ENCODE results near the gene ZKSCAN7.

The ZKSCAN7 gene

DNA sequence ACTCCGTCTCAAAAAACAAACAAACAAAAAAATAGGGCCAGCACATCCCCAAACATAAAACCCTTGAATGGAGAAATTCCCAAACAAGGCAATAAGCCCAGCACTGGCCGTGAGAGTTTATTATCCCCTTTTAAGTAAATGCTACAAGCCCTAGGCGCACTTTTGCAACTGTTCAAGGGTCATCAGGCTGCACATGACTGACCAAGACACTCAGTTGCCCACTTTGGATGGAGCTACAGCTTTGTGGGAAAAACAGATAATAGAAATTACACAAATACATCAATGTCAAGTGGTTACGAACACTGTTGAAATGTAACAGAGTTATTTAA is 43.8 kb upstream of the ZKSCAN7 start:
- H3K4me3 ChIP-seq (ENCODE audit: low read depth, low read length): peak overlapping the region; percentile 78

DNA sequence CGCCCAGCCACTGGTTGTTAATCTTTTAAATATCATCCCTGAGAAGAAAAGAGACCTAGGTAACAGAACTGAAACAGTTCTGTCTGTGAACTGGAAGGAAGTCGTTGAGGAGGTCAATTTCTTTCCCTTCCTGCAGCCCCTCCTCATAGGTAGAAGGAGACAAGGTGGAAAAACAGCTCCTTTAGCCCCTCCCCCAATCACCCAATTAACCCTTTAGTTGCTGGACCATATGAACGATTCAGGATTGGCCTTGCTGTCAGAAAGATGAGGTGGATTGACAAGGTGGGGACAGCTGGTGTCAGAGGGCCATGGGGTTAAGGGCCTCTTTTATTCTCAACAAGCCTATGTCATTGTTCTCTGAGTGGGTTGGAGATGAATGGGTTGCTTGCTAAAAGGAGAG is 41.5 kb upstream of the ZKSCAN7 start:
- TF ChIP-seq, protein P1, sequence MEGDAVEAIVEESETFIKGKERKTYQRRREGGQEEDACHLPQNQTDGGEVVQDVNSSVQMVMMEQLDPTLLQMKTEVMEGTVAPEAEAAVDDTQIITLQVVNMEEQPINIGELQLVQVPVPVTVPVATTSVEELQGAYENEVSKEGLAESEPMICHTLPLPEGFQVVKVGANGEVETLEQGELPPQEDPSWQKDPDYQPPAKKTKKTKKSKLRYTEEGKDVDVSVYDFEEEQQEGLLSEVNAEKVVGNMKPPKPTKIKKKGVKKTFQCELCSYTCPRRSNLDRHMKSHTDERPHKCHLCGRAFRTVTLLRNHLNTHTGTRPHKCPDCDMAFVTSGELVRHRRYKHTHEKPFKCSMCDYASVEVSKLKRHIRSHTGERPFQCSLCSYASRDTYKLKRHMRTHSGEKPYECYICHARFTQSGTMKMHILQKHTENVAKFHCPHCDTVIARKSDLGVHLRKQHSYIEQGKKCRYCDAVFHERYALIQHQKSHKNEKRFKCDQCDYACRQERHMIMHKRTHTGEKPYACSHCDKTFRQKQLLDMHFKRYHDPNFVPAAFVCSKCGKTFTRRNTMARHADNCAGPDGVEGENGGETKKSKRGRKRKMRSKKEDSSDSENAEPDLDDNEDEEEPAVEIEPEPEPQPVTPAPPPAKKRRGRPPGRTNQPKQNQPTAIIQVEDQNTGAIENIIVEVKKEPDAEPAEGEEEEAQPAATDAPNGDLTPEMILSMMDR (IDR thresholded peaks at IDR 0.05; ENCODE audit: low read depth, low read length): no peak
- TF ChIP-seq, protein P2, sequence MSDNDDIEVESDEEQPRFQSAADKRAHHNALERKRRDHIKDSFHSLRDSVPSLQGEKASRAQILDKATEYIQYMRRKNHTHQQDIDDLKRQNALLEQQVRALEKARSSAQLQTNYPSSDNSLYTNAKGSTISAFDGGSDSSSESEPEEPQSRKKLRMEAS (IDR thresholded peaks at IDR 0.05; ENCODE audit: low read depth, low read length): no peak
- TF ChIP-seq MYC (IDR thresholded peaks at IDR 0.05; ENCODE audit: low read depth, low read length): no peak
- TF ChIP-seq POLR2A (IDR thresholded peaks at IDR 0.05; ENCODE audit: extremely low read depth, insufficient read length): no peak

More for the DNA sequence above, 43.8 kb upstream of the ZKSCAN7 start:
- DNase-seq (ENCODE audit: low read depth): no peak
- TF ChIP-seq POLR2A (IDR thresholded peaks at IDR 0.05; ENCODE audit: extremely low read depth, insufficient read length) (no peak), MYC (IDR thresholded peaks at IDR 0.05; ENCODE audit: low read depth, low read length) (no peak)
- TF ChIP-seq, protein P2 (IDR thresholded peaks at IDR 0.05; ENCODE audit: low read depth, low read length): no peak
- TF ChIP-seq, protein P1 (IDR thresholded peaks at IDR 0.05; ENCODE audit: low read depth, low read length): no peak

DNA sequence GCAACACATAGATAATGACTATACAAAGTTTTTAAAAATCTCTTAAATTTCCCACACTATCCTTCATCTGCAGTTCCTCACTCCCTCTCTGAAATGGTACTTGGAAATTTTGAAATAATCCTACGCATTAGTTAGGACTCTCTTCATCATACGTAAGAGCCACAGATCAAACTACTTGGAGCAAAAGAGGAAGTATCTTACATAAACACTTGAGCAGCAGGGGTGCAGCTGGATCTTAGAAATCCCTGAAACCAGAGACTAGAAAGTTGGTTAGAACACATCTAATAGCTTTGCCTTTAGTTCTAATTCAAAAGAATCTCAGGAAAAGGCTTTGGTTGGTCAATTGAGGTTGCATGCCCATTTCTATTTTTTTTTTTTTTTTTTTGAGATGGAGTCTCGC is 38.8 kb upstream of the ZKSCAN7 start:
- TF ChIP-seq POLR2A (IDR thresholded peaks at IDR 0.05; ENCODE audit: extremely low read depth, insufficient read length) (no peak), MYC (IDR thresholded peaks at IDR 0.05; ENCODE audit: low read depth, low read length) (no peak)
- TF ChIP-seq, protein P2 (IDR thresholded peaks at IDR 0.05; ENCODE audit: low read depth, low read length): no peak
- TF ChIP-seq, protein P1 (IDR thresholded peaks at IDR 0.05; ENCODE audit: low read depth, low read length): no peak
- no peak overlapping the region for H3K4me3 ChIP-seq (ENCODE audit: low read depth, low read length)
- peak; percentile 76 for DNase-seq (ENCODE audit: low read depth)

More for the DNA sequence above, 41.5 kb upstream of the ZKSCAN7 start:
- no peak overlapping the region for H3K4me3 ChIP-seq (ENCODE audit: low read depth, low read length)
- DNase-seq (ENCODE audit: low read depth): no peak

DNA sequence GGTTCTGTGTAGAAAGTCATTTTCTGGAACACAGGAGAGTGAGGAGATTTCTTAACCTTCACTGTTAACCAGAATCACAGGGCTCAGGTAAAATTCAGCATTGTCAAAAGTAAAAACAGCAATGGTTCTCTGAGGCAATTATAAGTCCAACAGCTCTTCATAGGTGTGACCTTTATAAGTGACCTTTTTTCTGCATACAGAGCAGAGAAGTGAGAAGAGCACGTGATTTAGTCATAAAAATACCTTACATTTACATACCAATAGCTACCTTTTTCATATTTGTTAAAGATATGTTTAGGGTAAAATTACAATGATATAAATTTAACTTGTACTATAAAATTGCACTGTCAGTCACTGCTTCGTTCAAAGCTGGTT is 36.2 kb upstream of the ZKSCAN7 start:
- TF ChIP-seq POLR2A (IDR thresholded peaks at IDR 0.05; ENCODE audit: extremely low read depth, insufficient read length) (no peak), MYC (IDR thresholded peaks at IDR 0.05; ENCODE audit: low read depth, low read length) (no peak)
- TF ChIP-seq, protein P1 (IDR thresholded peaks at IDR 0.05; ENCODE audit: low read depth, low read length): no peak
- TF ChIP-seq, protein P2 (IDR thresholded peaks at IDR 0.05; ENCODE audit: low read depth, low read length): no peak
- H3K4me3 ChIP-seq (ENCODE audit: low read depth, low read length): no peak overlapping the region
- DNase-seq (ENCODE audit: low read depth): no peak

DNA sequence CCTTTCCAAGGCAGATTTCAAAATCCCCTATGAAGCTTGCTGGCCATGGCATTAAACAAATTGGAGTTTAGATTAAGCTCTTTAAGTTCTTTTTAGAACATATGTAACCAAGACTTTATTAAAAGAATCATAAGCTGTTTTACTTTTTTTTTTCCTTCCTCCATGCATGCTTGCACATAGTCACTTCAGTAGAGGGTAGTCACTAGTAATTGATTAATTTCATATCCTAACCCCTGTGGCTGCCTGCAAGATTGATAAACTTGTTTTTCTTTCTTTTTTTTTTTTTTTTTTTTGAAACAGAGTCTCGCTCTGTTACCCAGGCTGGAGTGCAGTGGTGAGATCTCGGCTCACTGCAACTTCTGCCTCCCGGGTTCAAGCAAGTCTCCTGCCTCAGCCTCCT is 33.3 kb upstream of the ZKSCAN7 start:
- DNase-seq (ENCODE audit: low read depth): no peak
- TF ChIP-seq, protein P1 (IDR thresholded peaks at IDR 0.05; ENCODE audit: low read depth, low read length): no peak
- TF ChIP-seq, protein P2 (IDR thresholded peaks at IDR 0.05; ENCODE audit: low read depth, low read length): no peak
- TF ChIP-seq POLR2A (IDR thresholded peaks at IDR 0.05; ENCODE audit: extremely low read depth, insufficient read length): no peak
- no peak for TF ChIP-seq MYC (IDR thresholded peaks at IDR 0.05; ENCODE audit: low read depth, low read length)

DNA sequence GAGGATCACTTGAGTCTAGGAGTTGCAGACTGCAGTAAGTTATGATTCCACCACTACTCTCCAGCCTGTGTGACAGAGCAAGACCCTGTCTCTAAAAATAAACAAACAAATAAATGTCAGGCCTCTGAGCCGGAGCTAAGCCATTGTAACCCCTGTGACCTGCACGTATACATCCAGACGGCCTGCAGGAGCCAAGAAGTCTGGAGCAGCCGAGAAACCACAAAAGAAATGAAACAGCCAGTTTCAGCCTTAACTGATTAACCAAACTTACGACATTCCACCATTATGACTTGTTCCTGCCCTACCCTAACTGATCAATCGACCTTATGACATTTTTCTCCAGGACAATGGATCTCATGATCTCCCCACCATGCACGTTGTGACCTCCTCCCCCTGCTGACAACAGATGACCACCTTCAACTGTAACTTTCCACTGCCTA is 32.5 kb upstream of the ZKSCAN7 start:
- H3K4me3 ChIP-seq (ENCODE audit: low read depth, low read length): no peak overlapping the region
- DNase-seq (ENCODE audit: low read depth): no peak
- no peak for TF ChIP-seq POLR2A (IDR thresholded peaks at IDR 0.05; ENCODE audit: extremely low read depth, insufficient read length)
- TF ChIP-seq MYC (IDR thresholded peaks at IDR 0.05; ENCODE audit: low read depth, low read length): no peak
- TF ChIP-seq, protein P1 (IDR thresholded peaks at IDR 0.05; ENCODE audit: low read depth, low read length): no peak
- TF ChIP-seq, protein P2 (IDR thresholded peaks at IDR 0.05; ENCODE audit: low read depth, low read length): no peak

More for the DNA sequence above, 33.3 kb upstream of the ZKSCAN7 start:
- no peak overlapping the region for H3K4me3 ChIP-seq (ENCODE audit: low read depth, low read length)

Measured in NB4 (cell line).